IMR-90 (cell line): ENCODE measurements around the gene ADRA1B.

Experiments used
- CTCF ChIP-seq: conservative IDR thresholded peaks from 2 replicates; pipeline ENCODE4 v1.5.1; 2012; ENCODE audit warnings: mild to moderate bottlenecking, low read depth, low read length, improper control_type of control experiment
- POLR2A ChIP-seq: IDR thresholded peaks from 2 replicates; pipeline ENCODE4 v1.6.1; 2012; ENCODE audit warnings: mild to moderate bottlenecking, low read depth, low read length

- TF ChIP-seq POLR2A (no peak), CTCF (no peak)
Observed at GRCh38 chr5:159929176-159929575, 12.9 kb downstream of the ADRA1B start.
